ENCODE data around the gene DYNLT4. TPM values are rescaled to one million over a fixed set of nuclear protein-coding genes. Genes with fewer than 3 reads are reported as not detected.
"Not testable (repeated sequence)": the region's sequence is repeated elsewhere in the genome, so short reads cannot be mapped to it uniquely, and the experiment has no call there.

DYNLT4 gene
- total RNA-seq, 4 donors from 2014 or later: not detected

DNA sequence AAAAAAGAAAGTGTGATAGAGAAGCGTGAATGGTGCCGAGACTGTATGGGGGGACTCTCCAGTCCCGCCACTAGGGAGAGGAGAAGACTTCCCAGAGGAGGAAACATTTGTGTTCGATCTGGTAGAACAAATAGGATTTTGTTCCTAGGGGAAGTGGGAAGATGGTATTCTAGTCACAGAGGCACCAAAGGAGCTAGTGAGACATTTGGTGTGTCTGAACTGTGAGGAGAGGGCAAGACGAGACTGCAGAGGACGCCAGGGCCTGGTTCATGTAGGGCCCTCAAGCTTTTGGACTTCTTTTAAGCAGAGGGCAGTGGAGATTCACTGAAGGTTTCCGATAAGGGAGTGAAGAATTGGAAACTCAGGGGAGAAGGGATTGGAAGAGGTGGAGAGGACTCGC, 4.1 kb upstream of the DYNLT4 start:
- no peak overlapping the region for H3K4me3 ChIP-seq
- H3K9me3 ChIP-seq: no peaks in the 10 kb centered on the region
- no peaks in the 10 kb centered on the region for H3K27me3 ChIP-seq
- peak overlapping the region; percentile 94 for H3K27ac ChIP-seq
- peaks cover 3% of the 10 kb centered on the region for H3K36me3 ChIP-seq
- WGBS: 60% methylated on average over 8 of the region's 8 CpGs
- peaks cover 94% of the 10 kb centered on the region for H3K4me1 ChIP-seq
- TF ChIP-seq, protein P1, sequence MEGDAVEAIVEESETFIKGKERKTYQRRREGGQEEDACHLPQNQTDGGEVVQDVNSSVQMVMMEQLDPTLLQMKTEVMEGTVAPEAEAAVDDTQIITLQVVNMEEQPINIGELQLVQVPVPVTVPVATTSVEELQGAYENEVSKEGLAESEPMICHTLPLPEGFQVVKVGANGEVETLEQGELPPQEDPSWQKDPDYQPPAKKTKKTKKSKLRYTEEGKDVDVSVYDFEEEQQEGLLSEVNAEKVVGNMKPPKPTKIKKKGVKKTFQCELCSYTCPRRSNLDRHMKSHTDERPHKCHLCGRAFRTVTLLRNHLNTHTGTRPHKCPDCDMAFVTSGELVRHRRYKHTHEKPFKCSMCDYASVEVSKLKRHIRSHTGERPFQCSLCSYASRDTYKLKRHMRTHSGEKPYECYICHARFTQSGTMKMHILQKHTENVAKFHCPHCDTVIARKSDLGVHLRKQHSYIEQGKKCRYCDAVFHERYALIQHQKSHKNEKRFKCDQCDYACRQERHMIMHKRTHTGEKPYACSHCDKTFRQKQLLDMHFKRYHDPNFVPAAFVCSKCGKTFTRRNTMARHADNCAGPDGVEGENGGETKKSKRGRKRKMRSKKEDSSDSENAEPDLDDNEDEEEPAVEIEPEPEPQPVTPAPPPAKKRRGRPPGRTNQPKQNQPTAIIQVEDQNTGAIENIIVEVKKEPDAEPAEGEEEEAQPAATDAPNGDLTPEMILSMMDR (IDR thresholded peaks at IDR 0.05): no peak
- TF ChIP-seq POLR2A (IDR thresholded peaks at IDR 0.05) (no peak), POLR2AphosphoS5 (IDR thresholded peaks at IDR 0.05) (no peak), EP300 (IDR thresholded peaks at IDR 0.05) (no peak)
- peak in 1 of 2 donors; percentile 12 for DNase-seq (ENCODE audit: low spot score in 2 of 2)

- H3K9me3 ChIP-seq, H3K27me3 ChIP-seq, H3K36me3 ChIP-seq, H3K4me3 ChIP-seq: not testable (repeated sequence)
- 88% methylated on average over 4 of the region's 4 CpGs for WGBS
- Histone ChIP-seq H3K4me1 (peaks cover 96% of the 10 kb centered on the region), H3K27ac (peak overlapping the region; percentile 94)
- peak in 1 of 2 donors; percentile 21 for DNase-seq (ENCODE audit: low spot score in 2 of 2)
Observed at GRCh38 chr1:44810762-44811105, 3.6 kb upstream of the DYNLT4 start.

DNA sequence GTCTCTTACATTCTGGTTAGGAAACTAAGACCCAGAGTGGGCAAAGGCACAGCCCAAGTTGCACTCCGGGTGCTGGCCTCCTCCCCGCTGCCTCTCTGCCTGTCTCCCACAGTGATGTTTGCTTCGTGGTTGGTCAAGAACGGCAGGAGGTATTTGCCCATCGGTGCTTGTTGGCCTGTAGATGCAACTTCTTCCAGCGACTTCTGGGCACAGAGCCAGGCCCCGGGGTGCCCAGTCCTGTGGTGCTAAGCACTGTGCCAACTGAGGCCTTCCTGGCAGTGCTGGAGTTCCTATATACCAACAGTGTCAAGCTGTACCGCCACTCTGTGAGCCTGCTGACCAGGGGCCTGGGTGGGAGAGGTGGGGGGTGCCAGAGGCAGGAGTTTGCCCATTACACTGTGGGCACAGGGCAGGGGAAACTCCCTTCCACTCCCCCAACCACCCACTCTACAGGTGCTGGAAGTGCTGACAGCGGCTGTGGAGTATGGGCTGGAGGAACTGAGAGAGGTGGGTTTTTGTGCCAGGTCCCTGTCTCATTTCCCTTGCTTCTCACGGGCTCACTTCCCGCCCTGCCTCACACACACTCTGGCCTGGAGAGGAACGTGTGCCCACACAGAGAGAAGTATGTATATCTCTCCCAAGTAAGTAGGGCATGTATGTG, 3.1 kb upstream of the DYNLT4 start:
- peak in 1 of 3 donors; percentile 18 for TF ChIP-seq POLR2AphosphoS5 (IDR thresholded peaks at IDR 0.05)
- no peak for TF ChIP-seq POLR2A (IDR thresholded peaks at IDR 0.05)
- Histone ChIP-seq H3K27ac (peak overlapping the region; percentile 94), H3K27me3 (no peaks in the 10 kb centered on the region), H3K36me3 (peaks cover 13% of the 10 kb centered on the region), H3K9me3 (no peaks in the 10 kb centered on the region), H3K4me3 (peak overlapping the region; percentile 33), H3K4me1 (peaks cover 91% of the 10 kb centered on the region)
- DNase-seq (ENCODE audit: low spot score in 2 of 2): peak in 1 of 2 donors; percentile 86
- 31% methylated on average over 10 of the region's 12 CpGs for whole genome bisulfite sequencing

DNA sequence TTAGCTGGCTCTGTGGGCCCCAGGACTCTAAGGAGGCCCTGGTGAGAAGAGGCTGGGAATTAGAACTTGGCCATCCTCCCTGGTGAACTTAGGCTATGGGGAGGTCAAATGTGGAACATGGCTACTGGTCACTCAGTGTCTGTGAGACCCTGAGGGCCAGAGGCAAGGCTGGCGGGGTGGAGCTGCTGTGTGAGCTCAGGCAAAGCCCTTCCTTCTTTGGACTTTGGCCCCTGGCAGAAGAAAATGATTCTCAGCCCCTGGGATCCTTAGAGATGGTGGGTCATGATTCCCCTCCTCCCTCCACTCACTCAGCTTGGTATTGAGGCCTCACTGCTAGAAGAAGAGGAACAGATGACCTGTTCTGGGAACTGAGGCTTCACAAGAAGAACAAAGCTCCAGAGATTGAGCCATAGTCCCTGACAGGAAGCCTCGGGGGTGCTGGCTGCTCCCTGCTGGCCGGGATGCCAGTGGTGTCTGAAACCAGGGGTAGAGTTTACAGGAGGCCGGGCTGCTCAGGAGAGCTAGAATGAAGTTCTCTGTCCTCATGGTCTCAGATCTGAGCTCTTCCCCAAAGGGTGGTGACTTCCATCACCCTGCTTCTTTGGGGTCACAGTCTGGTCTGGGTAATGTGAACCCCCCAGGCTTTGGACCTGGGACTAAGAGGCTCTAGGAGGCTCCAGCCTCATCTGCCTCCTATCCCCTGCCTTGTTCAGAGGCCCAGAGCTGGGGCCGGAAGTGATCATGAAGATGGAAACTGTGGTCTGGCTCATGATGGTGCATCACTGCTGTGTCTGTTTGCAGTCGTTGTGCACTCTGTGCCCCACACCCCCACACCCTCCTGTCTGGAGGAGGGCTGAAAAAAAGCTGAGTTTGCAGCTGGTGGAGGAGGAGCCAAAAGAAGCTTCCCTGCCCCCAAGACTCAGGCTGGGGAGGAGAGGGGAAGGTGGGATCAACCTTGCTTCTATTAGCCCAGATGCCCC, 2.1 kb upstream of the DYNLT4 start:
- DNase-seq (ENCODE audit: low spot score in 2 of 2): peak; percentile 83 to 85
- no peaks in the 10 kb centered on the region for H3K9me3 ChIP-seq
- TF ChIP-seq EP300 (IDR thresholded peaks at IDR 0.05) (no peak), POLR2AphosphoS5 (IDR thresholded peaks at IDR 0.05) (no peak), POLR2A (IDR thresholded peaks at IDR 0.05) (no peak)
- TF ChIP-seq, protein P1 (IDR thresholded peaks at IDR 0.05): no peak
- peak overlapping the region; percentile 33 for H3K4me3 ChIP-seq
- peaks cover 82% of the 10 kb centered on the region for H3K4me1 ChIP-seq
- peaks cover 23% of the 10 kb centered on the region for H3K36me3 ChIP-seq
- no peaks in the 10 kb centered on the region for H3K27me3 ChIP-seq
- 43% methylated on average over 6 of the region's 6 CpGs for WGBS
- H3K27ac ChIP-seq: peak overlapping the region; percentile 94

DNA sequence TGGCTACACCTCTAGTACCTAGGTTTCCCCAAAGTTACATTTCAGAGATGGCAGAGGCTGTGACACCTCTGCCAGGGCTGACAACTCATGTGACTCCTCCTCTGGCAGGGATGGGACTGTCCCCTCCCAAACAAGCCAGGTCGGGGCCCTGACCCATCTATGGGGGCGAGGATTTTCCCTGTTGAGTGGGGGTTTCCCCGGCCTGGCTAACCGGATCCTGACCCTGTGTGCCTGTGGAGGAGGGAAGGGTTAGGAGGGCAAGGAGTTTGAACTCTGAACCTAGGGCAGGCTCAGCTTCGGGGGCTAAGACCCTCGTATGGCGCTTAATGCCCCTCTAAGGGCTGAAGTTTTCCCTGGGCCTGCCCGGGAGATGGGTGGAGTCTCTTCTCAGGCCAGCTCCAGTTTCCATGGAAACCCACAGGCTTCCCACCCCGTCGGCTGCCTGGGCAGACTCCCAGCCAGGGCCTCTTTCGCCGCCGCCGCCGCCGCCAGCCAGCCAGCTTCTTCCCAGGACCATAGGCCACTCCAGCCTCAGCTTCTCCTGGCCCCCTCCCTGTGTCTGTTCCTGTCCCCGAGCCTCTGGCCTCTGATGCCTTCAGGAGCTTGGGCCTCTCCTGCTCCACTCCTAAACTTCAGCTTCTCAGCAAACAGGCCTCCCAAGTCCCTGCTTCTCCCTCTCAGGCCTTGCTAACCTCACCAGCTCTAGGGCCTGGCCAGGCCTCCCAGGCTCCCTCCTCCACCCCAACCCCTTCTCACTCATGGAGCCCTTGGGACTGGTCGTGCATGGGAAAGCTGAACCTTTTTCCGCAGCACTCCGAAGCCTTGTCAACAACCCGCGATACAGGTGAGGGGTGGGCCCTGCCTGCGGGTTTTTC, 1.1 kb upstream of the DYNLT4 start, which contains the start of gene BTBD19:
Gene BTBD19, plus strand, starts transcription at position 461 of the 875 bp plus-strand sequence. Its CDS starts 298 bp downstream, at position 759.
- peak within 1 kb of the TSS; percentile 94 for H3K27ac ChIP-seq
- peak within 1 kb of the TSS; percentile 33 for H3K4me3 ChIP-seq
- 15% methylated on average over 12 of the region's 23 CpGs for WGBS
- no peaks in the 10 kb centered on the region for H3K9me3 ChIP-seq
- peak; percentile 93 to 94 for DNase-seq (ENCODE audit: low spot score in 2 of 2)
- H3K27me3 ChIP-seq: no peaks in the 10 kb centered on the region
- peaks cover 83% of the 10 kb centered on the region for H3K4me1 ChIP-seq
- TF ChIP-seq EP300 (IDR thresholded peaks at IDR 0.05) (no peak), POLR2AphosphoS5 (IDR thresholded peaks at IDR 0.05) (no peak), POLR2A (IDR thresholded peaks at IDR 0.05) (peak in 1 of 2 donors; percentile 51)
- TF ChIP-seq, protein P1 (IDR thresholded peaks at IDR 0.05): no peak
- H3K36me3 ChIP-seq: peaks cover 32% of the 10 kb centered on the region

Data from suprapubic skin (tissue), 4 donors.